ENCODE results near the gene SLIT3. TPM values are rescaled to one million over a fixed set of nuclear protein-coding genes. Genes with fewer than 3 reads are reported as not detected.

The SLIT3 gene
- total and polyA plus RNA-seq, 10 of the 15 experiments (the other 5 are each of a cell fraction or from before 2014, with no cell fraction given), result 0.05 TPM; not detected in 9

DNA sequence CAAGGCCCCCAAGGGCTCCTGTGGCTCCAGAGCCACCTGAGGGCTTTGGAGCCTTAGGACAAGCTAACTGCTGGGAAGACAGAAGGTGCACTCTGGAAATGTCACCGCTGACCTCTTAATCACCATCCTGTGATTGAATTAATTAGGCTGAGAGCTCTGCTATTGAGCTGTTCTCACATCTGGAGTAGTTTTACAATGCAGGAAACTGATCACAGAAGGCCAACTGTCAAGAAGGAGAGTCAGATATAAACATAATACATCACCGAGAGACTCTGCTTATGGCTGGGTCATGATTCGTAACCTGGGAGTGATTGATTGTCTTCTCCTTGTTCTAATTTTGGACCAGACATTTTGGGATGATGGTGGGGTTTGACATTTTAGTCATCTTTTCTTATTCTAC is 226.1 kb downstream of the SLIT3 start (continued):
- TF ChIP-seq, protein P1, sequence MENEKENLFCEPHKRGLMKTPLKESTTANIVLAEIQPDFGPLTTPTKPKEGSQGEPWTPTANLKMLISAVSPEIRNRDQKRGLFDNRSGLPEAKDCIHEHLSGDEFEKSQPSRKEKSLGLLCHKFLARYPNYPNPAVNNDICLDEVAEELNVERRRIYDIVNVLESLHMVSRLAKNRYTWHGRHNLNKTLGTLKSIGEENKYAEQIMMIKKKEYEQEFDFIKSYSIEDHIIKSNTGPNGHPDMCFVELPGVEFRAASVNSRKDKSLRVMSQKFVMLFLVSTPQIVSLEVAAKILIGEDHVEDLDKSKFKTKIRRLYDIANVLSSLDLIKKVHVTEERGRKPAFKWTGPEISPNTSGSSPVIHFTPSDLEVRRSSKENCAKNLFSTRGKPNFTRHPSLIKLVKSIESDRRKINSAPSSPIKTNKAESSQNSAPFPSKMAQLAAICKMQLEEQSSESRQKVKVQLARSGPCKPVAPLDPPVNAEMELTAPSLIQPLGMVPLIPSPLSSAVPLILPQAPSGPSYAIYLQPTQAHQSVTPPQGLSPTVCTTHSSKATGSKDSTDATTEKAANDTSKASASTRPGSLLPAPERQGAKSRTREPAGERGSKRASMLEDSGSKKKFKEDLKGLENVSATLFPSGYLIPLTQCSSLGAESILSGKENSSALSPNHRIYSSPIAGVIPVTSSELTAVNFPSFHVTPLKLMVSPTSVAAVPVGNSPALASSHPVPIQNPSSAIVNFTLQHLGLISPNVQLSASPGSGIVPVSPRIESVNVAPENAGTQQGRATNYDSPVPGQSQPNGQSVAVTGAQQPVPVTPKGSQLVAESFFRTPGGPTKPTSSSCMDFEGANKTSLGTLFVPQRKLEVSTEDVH (IDR thresholded peaks at IDR 0.05; ENCODE audit: low read depth, partially characterized antibody), result no peak
- TF ChIP-seq CBX5 (IDR thresholded peaks at IDR 0.05; ENCODE audit: low read depth), result no peak
- TF ChIP-seq, protein P2, sequence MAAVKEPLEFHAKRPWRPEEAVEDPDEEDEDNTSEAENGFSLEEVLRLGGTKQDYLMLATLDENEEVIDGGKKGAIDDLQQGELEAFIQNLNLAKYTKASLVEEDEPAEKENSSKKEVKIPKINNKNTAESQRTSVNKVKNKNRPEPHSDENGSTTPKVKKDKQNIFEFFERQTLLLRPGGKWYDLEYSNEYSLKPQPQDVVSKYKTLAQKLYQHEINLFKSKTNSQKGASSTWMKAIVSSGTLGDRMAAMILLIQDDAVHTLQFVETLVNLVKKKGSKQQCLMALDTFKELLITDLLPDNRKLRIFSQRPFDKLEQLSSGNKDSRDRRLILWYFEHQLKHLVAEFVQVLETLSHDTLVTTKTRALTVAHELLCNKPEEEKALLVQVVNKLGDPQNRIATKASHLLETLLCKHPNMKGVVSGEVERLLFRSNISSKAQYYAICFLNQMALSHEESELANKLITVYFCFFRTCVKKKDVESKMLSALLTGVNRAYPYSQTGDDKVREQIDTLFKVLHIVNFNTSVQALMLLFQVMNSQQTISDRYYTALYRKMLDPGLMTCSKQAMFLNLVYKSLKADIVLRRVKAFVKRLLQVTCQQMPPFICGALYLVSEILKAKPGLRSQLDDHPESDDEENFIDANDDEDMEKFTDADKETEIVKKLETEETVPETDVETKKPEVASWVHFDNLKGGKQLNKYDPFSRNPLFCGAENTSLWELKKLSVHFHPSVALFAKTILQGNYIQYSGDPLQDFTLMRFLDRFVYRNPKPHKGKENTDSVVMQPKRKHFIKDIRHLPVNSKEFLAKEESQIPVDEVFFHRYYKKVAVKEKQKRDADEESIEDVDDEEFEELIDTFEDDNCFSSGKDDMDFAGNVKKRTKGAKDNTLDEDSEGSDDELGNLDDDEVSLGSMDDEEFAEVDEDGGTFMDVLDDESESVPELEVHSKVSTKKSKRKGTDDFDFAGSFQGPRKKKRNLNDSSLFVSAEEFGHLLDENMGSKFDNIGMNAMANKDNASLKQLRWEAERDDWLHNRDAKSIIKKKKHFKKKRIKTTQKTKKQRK (IDR thresholded peaks at IDR 0.05; ENCODE audit: low read depth, low read length), result no peak
- TF ChIP-seq GATAD2B (conservative IDR thresholded peaks at IDR 0.05; ENCODE audit: low read depth), result no peak
- TF ChIP-seq ZNF24 (IDR thresholded peaks at IDR 0.05), result no peak
- no peak for TF ChIP-seq IRF4 (IDR thresholded peaks at IDR 0.05; ENCODE audit: low read depth, low read length)
- no peak for TF ChIP-seq ETV6 (conservative IDR thresholded peaks at IDR 0.05 in 1 of 2, IDR thresholded peaks at IDR 0.05 in 1 of 2; ENCODE audit: borderline replicate concordance in 1 of 2, low read depth in 1 of 2)
- TF ChIP-seq, protein P3, sequence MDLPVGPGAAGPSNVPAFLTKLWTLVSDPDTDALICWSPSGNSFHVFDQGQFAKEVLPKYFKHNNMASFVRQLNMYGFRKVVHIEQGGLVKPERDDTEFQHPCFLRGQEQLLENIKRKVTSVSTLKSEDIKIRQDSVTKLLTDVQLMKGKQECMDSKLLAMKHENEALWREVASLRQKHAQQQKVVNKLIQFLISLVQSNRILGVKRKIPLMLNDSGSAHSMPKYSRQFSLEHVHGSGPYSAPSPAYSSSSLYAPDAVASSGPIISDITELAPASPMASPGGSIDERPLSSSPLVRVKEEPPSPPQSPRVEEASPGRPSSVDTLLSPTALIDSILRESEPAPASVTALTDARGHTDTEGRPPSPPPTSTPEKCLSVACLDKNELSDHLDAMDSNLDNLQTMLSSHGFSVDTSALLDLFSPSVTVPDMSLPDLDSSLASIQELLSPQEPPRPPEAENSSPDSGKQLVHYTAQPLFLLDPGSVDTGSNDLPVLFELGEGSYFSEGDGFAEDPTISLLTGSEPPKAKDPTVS (IDR thresholded peaks at IDR 0.05; ENCODE audit: low read depth, low read length), result no peak
- TF ChIP-seq RUNX3 (IDR thresholded peaks at IDR 0.05; ENCODE audit: low read length), result no peak
